ENCODE measurements around the gene CRYGS.

CRYGS gene

GRCh38 chr3:186492385-186492984 lies 51.7 kb downstream of the CRYGS start:
- Histone ChIP-seq H3K4me3 (ENCODE audit: extremely low read depth, insufficient read depth, low read length, poor library complexity, severe bottlenecking) (no peak overlapping the region), H3K9me3 (ENCODE audit: control insufficient read depth, low read length) (no peaks in the 10 kb centered on the region), H3K36me3 (ENCODE audit: control insufficient read depth, insufficient read depth, low read length) (no peaks in the 10 kb centered on the region), H3K4me1 (ENCODE audit: control insufficient read depth, insufficient read depth, low read length, poor library complexity, severe bottlenecking) (no peaks in the 10 kb centered on the region), H3K27ac (ENCODE audit: low read depth, low read length, severe bottlenecking) (no peak overlapping the region)
- WGBS, 2 experiments (ENCODE audit: insufficient coverage in 2 of 2) = 91 to 94% methylated on average over 3 to 4 of the region's 4 CpGs

DNA sequence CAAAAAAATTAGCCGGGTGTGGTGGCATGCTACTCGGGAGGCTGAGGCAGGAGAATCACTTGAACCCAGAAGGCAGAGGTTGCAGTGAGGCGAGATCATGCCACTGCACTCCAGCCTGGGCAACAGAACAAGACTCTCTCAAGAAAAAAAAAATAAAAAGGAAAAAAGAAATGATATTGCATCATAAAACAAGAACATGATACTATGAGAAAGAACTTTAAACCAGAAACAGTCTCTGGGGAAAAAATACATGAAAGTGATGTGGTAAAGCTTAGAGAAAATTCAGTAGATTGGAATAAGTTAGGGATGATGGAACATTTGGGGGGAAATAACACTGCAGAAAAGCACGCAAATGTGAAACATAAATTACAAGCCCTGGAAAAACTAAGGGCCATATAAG lies 54.7 kb downstream of the CRYGS start:
- Histone ChIP-seq H3K9me3 (ENCODE audit: control insufficient read depth, low read length) (no peaks in the 10 kb centered on the region), H3K4me1 (ENCODE audit: control insufficient read depth, insufficient read depth, low read length, poor library complexity, severe bottlenecking) (no peaks in the 10 kb centered on the region), H3K27ac (ENCODE audit: low read depth, low read length, severe bottlenecking) (no peak overlapping the region), H3K36me3 (ENCODE audit: control insufficient read depth, insufficient read depth, low read length) (no peaks in the 10 kb centered on the region), H3K4me3 (ENCODE audit: extremely low read depth, insufficient read depth, low read length, poor library complexity, severe bottlenecking) (no peak overlapping the region)
- WGBS, 2 experiments (ENCODE audit: insufficient coverage in 2 of 2) = 90 to 100% methylated on average over 2 of the region's 4 CpGs
